OCI-LY7 (cell line): ENCODE data around the gene CISD3. TPM values are rescaled to one million over a fixed set of nuclear protein-coding genes. Genes with fewer than 3 reads are reported as not detected.

Experiments
- BruUV-seq: library from RNA; stranded (reverse); fragments of 400-500 nt; replicated peaks from 2 replicates; lab custom pipeline; 2021; lab: Mats Ljungman, UMichigan
- CTCF ChIA-PET: fragments of 300-600 bp; sonication (Branson Sonifier 250); formaldehyde crosslinking; loops from one replicate; lab custom pipeline; 2022; ENCODE audit warnings: antibody characterized with exemption; ENCODE audit not compliant: unreplicated experiment; lab: Charles Lee
- POLR2A ChIA-PET: fragments of 300-600 bp; sonication (Branson Sonifier 250); formaldehyde crosslinking; loops from one replicate; lab custom pipeline; 2022; ENCODE audit warnings: antibody characterized with exemption; lab: Charles Lee
- DNase-seq: peaks from one replicate; pipeline ENCODE4 v3.0.0-alpha.2; 2015; ENCODE audit warnings: low spot score
- H2AFZ ChIP-seq: fragments of 200-600 bp; sonication (generic), shearing (Covaris generic); 2 replicates; pipeline ENCODE4 v1.6.1; 2014; ENCODE audit warnings: mild to moderate bottlenecking, antibody characterized with exemption, low read length, moderate library complexity
- H3K27ac ChIP-seq: fragments of 200-600 bp; sonication (generic); 2 replicates; pipeline ENCODE4 v1.5.1; 2014; ENCODE audit warnings: mixed run types, low read depth, mild to moderate bottlenecking, moderate library complexity, low read length, inconsistent platforms; ENCODE audit not compliant: poor library complexity, severe bottlenecking
- H3K36me3 ChIP-seq: fragments of 200-600 bp; sonication (generic); 2 replicates; pipeline ENCODE4 v1.6.1; 2014; ENCODE audit warnings: mild to moderate bottlenecking, antibody characterized with exemption, low read length, moderate library complexity, mixed read lengths; ENCODE audit not compliant: insufficient read depth
- H3K4me1 ChIP-seq: fragments of 200-600 bp; sonication (generic); 2 replicates; pipeline ENCODE4 v1.5.1; 2014; ENCODE audit warnings: mild to moderate bottlenecking, low read length; ENCODE audit not compliant: insufficient read depth, poor library complexity, severe bottlenecking
- H3K4me2 ChIP-seq: fragments of 200-600 bp; sonication (generic); 2 replicates; pipeline ENCODE4 v1.6.1; 2014; ENCODE audit warnings: mild to moderate bottlenecking, low read length
- H3K4me3 ChIP-seq: fragments of 200-600 bp; sonication (generic); 2 replicates; pipeline ENCODE4 v1.5.1; 2014; ENCODE audit warnings: mild to moderate bottlenecking, low read depth, low read length; ENCODE audit not compliant: poor library complexity, severe bottlenecking
- H3K79me2 ChIP-seq: fragments of 200-600 bp; sonication (generic); 2 replicates; pipeline ENCODE4 v1.6.1; 2016; ENCODE audit warnings: low read depth, mild to moderate bottlenecking, low read length, moderate library complexity, mixed read lengths; ENCODE audit not compliant: insufficient read depth
- H3K9me2 ChIP-seq: fragments of 200-600 bp; sonication (generic); 2 replicates; pipeline ENCODE4 v1.6.1; 2016; ENCODE audit warnings: mild to moderate bottlenecking, low read length, mixed read lengths; ENCODE audit not compliant: insufficient read depth
- H3K9me3 ChIP-seq: fragments of 200-600 bp; sonication (generic); 2 replicates; pipeline ENCODE4 v1.6.1; 2014; ENCODE audit warnings: mild to moderate bottlenecking, mixed run types, low read length, mixed read lengths
- H4K20me1 ChIP-seq: fragments of 200-600 bp; sonication (generic); 2 replicates; pipeline ENCODE4 v1.6.1; 2014; ENCODE audit warnings: mild to moderate bottlenecking, antibody characterized with exemption, low read length, moderate library complexity, mixed read lengths; ENCODE audit not compliant: insufficient read depth
- CTCF ChIP-seq: fragments of 200-600 bp; sonication (generic); conservative IDR thresholded peaks from 2 replicates; pipeline ENCODE4 v1.5.1; 2014; ENCODE audit warnings: mild to moderate bottlenecking, antibody characterized with exemption, low read length, moderate library complexity, mixed read lengths
- EZH2phosphoT487 ChIP-seq: fragments of 200-600 bp; sonication (generic); IDR thresholded peaks from 2 replicates; pipeline ENCODE4 v1.6.1; 2018; ENCODE audit warnings: low read depth, borderline replicate concordance, mild to moderate bottlenecking, mixed run types, antibody characterized with exemption, low read length, moderate library complexity, mixed read lengths
- intact Hi-C: fragments of 100-400 bp; cut with micrococcal nuclease; formaldehyde crosslinking; loops from one replicate; pipeline ENCODE4 v1.10.0; 2022; ENCODE audit not compliant: unreplicated experiment
- total RNA-seq, 2 experiments: library from RNA; depleted of rRNA in 1 of 2; stranded (reverse); fragments of >200 nt in 1 of 2; shearing (Covaris generic) in 1 of 2; gene quantifications; 2 replicates each; pipeline ENCODE4 v1.2.3, GENCODE V29; 2014 to 2022

Gene CISD3
- total RNA-seq, 2 experiments from 2014 or later: 13.4 to 25.1 TPM

DNA sequence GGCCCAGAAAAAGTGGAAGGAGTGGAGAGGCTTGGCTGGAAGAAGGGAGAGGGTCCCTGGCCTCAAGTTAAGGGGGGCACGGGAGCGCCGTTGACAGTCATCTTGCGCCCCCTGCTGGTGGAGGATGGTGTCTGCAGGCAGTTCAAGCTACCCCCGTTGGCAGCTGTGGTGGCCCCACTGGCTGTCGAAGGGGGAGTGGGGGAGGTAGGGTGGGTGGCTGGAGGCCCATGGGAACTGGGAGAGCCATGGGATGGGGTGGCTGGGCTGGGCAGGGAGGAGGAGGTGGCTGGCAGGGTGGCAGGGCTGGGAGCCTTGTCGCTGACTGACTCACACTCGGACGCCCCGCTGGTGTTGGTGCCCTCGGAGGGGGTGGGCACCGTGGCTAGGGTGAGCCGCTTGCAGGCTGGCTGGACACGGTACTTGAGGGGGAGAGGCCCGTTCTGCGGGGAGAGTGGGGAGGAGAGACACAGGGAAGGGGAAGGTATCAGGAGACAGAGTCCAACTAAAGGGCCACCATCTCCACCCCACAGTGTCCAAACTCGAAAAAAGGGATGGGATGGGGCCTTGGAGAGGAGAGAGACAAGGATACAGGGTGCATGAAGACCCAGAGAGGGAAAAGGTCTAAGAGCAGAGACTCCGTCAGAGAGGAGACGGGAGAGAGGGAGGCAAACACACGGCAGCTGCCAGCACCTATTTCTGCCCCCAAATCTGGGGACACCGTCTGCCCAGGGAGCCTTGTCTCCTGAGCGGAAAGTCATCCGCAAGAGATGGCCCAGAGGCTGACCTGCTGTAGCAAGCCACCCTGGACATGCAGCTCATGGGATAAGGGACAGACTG lies 5.2 kb downstream of the CISD3 start:
- H4K20me1 ChIP-seq: no peaks in the 10 kb centered on the region
- peak; percentile 67 for DNase-seq
- no peak overlapping the region for H3K27ac ChIP-seq
- intact Hi-C loops: loop anchor here (1.0 kb wide), 1 partner anchor 58 kb away; no protein-coding TSS in a partner anchor
- TF ChIP-seq EZH2phosphoT487 (no peak), CTCF (peak; percentile 91)
- peaks cover 68% of the 10 kb centered on the region for H3K36me3 ChIP-seq
- ChIA-PET CTCF (interaction anchor here (0.5 to 1.0 kb wide), 2 partner anchors 59 to 68 kb away, joined by 3 to 12 read pairs; no protein-coding TSS in a partner anchor), POLR2A (interaction anchor here (0.7 to 1.3 kb wide), 2 partner anchors 10 to 178 kb away, joined by 3 to 5 read pairs; no protein-coding TSS in a partner anchor)
- no peak overlapping the region for H3K4me3 ChIP-seq
- H3K9me3 ChIP-seq: no peaks in the 10 kb centered on the region
- no peak overlapping the region for H2AFZ ChIP-seq
- H3K4me1 ChIP-seq: peaks cover 48% of the 10 kb centered on the region
- H3K9me2 ChIP-seq: no peaks in the 10 kb centered on the region
- no peaks in the 10 kb centered on the region for H3K79me2 ChIP-seq
- BruUV-seq: no TSS peak
- no peak overlapping the region for H3K4me2 ChIP-seq

DNA sequence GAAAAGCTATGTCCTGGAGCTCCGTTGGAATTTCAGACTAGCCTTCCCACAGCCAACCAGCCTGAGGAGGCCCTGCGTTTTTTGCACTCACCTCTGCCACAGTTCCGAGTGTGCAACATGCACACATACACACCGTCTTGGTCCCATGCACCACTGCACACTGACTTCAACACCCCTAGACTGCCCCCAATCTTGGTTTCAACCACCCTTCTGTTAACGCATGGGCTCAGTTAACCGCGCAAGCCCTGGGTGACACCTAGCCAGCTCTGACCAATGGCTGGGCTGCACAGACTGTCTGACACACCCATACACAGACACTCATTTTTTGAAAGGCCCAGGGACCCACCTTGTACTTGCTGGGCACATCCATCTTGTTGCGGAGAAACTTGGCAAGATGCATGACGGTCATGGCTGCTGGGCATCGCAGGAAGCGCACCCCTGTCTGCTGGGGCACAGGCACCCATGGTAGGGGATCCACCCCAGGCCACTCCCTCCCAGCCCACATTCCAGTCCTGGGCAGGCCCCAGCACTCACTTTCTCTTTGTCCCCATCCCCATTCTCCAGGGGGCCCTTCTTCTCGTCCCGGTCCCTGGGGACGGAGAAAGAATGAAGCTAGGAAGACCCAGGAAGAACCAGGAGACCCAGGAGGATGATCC lies 8.0 kb downstream of the CISD3 start:
- H2AFZ ChIP-seq: no peak overlapping the region
- intact Hi-C loops: no loop called here
- peaks cover 25% of the 10 kb centered on the region; the same call in 1 of the 2 replicates for H3K79me2 ChIP-seq
- BruUV-seq: no TSS peak
- ChIA-PET POLR2A (interaction anchor here (0.6 kb wide), 1 partner anchor 318 kb away, joined by 3 read pairs; no protein-coding TSS in a partner anchor), CTCF (no interaction called here)
- H3K9me2 ChIP-seq: no peaks in the 10 kb centered on the region
- H3K27ac ChIP-seq: no peak overlapping the region
- H3K9me3 ChIP-seq: no peaks in the 10 kb centered on the region
- DNase-seq: no peak
- peaks cover 76% of the 10 kb centered on the region for H3K36me3 ChIP-seq
- peaks cover 48% of the 10 kb centered on the region for H3K4me1 ChIP-seq
- H3K4me2 ChIP-seq: no peak overlapping the region
- TF ChIP-seq CTCF: no peak
- no peak for TF ChIP-seq EZH2phosphoT487
- no peak overlapping the region for H3K4me3 ChIP-seq
- H4K20me1 ChIP-seq: no peaks in the 10 kb centered on the region
